Calu3 (cell line): ENCODE results near the gene LAMA5. TPM values are rescaled to one million over a fixed set of nuclear protein-coding genes. Genes with fewer than 3 reads are reported as not detected.

ENCODE experiments used
- BruUV-seq: library from RNA; stranded (reverse); fragments of 400-500 nt; replicated peaks from 2 replicates; lab custom pipeline; 2021; lab: Mats Ljungman, UMichigan
- CTCF ChIA-PET: fragments of 300-600 bp; sonication (Branson Sonifier 250); formaldehyde crosslinking; loops from one replicate; lab custom pipeline; 2022; ENCODE audit warnings: antibody characterized with exemption; lab: Charles Lee
- DNase-seq: peaks from one replicate; pipeline ENCODE4 v3.0.0; 2022
- H3K27ac Mint-ChIP-seq: one replicate; pipeline ENCODE4 v1.8.0; 2022; ENCODE audit warnings: mixed read lengths; ENCODE audit not compliant: unreplicated experiment
- H3K27me3 Mint-ChIP-seq: one replicate; pipeline ENCODE4 v1.8.0; 2022; ENCODE audit warnings: mixed read lengths; ENCODE audit not compliant: unreplicated experiment
- H3K36me3 Mint-ChIP-seq: one replicate; pipeline ENCODE4 v1.8.0; 2022; ENCODE audit warnings: mild to moderate bottlenecking, moderate library complexity, mixed read lengths; ENCODE audit not compliant: insufficient read depth, unreplicated experiment
- H3K4me1 Mint-ChIP-seq: one replicate; pipeline ENCODE4 v1.8.0; 2022; ENCODE audit warnings: mild to moderate bottlenecking, low read depth, mixed read lengths; ENCODE audit not compliant: unreplicated experiment
- H3K4me3 Mint-ChIP-seq: one replicate; pipeline ENCODE4 v1.8.0; 2022; ENCODE audit warnings: mild to moderate bottlenecking, low read depth, moderate library complexity, mixed read lengths; ENCODE audit not compliant: unreplicated experiment
- H3K9me3 Mint-ChIP-seq: one replicate; pipeline ENCODE4 v1.8.0; 2022; ENCODE audit warnings: low read depth, mixed read lengths; ENCODE audit not compliant: unreplicated experiment
- intact Hi-C: fragments of 100-400 bp; cut with micrococcal nuclease; formaldehyde crosslinking; loops from one replicate; pipeline ENCODE4 v1.10.0; 2022; ENCODE audit not compliant: unreplicated experiment
- total RNA-seq: library from RNA; stranded (reverse); gene quantifications from 2 replicates; pipeline ENCODE4 v1.2.3, GENCODE V29; 2022
- TF ChIP-seq, protein P1 (sequence below): fragments of 200-600 bp; IDR thresholded peaks from one replicate; pipeline ENCODE4 v1.8.0; 2022; ENCODE audit warnings: antibody characterized with exemption; ENCODE audit not compliant: unreplicated experiment

The LAMA5 gene
- total RNA-seq, 1 experiment from 2014 or later = 763 TPM

DNA sequence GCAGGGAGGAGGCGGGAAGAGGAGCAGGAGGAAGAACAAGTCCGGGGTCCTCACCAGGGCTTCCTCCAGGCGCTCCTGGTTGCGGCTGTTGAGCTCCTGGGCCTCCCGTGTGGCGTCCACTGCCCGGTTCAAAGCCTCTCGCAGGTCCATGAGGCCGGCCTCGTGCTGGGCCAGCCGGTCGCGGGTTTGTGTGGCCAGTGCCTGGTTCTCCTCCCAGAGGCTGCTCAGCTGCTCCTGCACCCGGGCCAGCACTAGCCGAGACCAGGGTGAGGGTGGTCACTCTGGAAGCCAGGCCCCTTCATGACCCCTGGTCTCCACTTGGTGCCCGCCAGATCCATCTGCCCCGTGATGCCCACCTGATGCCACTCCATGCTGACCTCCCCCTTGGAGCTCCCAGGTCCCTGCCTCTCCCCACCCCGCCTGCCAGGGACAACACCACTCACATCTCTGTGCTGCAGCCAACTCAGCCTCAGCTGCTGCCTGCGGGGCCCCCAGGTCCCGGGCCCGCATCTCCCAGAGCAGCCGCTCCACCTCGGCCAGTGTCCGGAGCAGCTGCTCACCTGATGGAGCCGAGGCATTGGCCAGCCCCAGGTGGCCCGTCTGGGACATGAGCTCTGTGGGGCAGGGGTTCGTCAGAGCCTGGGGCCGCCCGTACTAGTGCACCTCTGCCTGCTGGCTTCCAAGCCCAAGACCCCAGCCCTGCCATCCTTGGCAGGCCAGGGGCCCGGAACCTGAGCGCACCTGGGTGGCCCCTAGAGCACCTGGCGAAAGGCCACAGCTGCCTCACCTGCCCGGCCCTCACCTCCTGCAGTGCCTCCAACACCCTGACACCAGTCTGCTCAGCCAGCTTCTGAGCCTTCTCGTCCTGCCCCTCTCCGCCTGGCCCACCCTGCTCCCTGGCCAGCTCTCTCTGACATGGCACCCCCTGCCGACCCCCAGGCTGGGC, 48.4 kb downstream of the LAMA5 start:
- no TSS peak for BruUV-seq
- H3K4me3 Mint-ChIP-seq = no peak overlapping the region
- no peaks in the 10 kb centered on the region for H3K4me1 Mint-ChIP-seq
- CTCF ChIA-PET = interaction anchor here (0.9 kb wide), 1 partner anchor 64 kb away, joined by 3 read pairs; no protein-coding TSS in a partner anchor
- H3K36me3 Mint-ChIP-seq = peaks cover 98% of the 10 kb centered on the region
- intact Hi-C loops = no loop called here
- peak overlapping the region; percentile 4 for H3K27ac Mint-ChIP-seq
- TF ChIP-seq, protein P1, sequence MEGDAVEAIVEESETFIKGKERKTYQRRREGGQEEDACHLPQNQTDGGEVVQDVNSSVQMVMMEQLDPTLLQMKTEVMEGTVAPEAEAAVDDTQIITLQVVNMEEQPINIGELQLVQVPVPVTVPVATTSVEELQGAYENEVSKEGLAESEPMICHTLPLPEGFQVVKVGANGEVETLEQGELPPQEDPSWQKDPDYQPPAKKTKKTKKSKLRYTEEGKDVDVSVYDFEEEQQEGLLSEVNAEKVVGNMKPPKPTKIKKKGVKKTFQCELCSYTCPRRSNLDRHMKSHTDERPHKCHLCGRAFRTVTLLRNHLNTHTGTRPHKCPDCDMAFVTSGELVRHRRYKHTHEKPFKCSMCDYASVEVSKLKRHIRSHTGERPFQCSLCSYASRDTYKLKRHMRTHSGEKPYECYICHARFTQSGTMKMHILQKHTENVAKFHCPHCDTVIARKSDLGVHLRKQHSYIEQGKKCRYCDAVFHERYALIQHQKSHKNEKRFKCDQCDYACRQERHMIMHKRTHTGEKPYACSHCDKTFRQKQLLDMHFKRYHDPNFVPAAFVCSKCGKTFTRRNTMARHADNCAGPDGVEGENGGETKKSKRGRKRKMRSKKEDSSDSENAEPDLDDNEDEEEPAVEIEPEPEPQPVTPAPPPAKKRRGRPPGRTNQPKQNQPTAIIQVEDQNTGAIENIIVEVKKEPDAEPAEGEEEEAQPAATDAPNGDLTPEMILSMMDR = no peak
- H3K27me3 Mint-ChIP-seq = no peaks in the 10 kb centered on the region
- DNase-seq = no peak
- no peaks in the 10 kb centered on the region for H3K9me3 Mint-ChIP-seq

DNA sequence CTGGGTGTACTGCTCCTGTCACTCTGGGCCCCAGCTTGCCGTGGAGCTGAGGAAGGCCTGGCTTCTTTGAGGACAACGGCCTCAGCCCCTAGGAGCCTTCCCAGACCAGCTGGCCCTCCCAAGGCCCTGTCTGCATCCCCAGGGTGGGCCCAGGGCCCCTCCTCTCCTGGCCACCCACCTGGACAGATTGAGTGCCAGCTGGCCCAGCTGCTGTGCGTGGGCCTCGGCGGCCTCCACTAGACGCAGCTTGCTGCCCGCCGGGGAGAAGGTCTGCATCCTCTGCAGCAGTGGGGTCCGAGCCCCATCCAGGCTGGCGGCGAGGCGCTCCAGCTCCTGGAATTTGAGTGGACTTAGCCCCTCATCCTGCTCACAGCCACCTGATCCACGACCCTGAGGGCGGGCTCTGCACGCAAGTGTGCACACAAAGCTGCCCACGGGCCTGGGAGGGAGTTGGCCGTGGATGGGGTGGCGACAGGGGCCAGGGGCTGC, 49.9 kb downstream of the LAMA5 start:
- TF ChIP-seq, protein P1 = no peak
- Mint-ChIP-seq H3K4me1 (no peaks in the 10 kb centered on the region), H3K9me3 (no peaks in the 10 kb centered on the region), H3K36me3 (peaks cover 98% of the 10 kb centered on the region), H3K4me3 (no peak overlapping the region), H3K27ac (peak overlapping the region; percentile 72), H3K27me3 (no peaks in the 10 kb centered on the region)
- DNase-seq = no peak
- intact Hi-C loops = no loop called here
- BruUV-seq = no TSS peak
- CTCF ChIA-PET = no interaction called here

DNA sequence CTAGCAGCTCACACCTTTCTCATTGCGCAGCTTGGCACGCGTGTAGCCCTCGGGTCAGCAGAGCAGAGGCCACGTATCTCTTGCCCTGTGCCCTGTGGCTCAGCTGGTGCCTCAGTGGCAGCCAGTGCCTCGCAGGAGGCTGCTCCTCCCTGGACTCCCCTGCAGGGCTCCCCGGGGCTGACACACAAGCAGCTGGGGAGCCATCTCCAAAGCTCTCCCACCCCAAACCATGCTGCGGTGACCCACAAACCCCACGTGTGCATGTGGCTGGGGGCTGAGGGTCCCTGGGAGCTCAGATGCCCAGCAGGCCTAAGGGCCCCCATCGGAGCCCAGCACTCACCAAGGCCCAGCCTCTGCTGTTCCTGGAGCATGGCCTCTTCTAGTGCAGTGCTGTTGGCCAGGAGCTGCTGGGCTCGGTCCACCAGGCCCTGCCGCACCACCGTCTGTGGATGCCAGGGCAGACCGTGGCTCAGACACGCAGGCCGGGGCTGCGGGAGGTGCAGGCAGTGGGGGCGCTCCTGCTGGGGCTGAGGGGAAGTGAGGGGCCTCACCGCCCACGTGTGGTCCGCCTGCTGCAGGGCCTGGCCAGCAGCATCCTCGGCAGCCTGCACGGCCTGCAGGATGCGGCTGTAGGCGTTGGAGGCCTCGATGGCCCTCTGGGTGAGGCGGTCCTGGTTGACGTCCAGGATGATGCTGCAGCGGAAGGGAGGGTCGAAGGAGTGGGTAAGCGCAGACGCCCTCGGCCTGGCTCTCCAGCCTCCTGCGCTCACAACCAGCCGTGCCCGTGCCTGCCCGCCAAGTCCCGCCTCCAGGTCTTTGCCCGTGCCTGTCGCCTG, 50.6 kb downstream of the LAMA5 start:
- Mint-ChIP-seq H3K4me3 (no peak overlapping the region), H3K27ac (no peak overlapping the region), H3K4me1 (no peaks in the 10 kb centered on the region), H3K27me3 (no peaks in the 10 kb centered on the region), H3K9me3 (no peaks in the 10 kb centered on the region), H3K36me3 (peaks cover 97% of the 10 kb centered on the region)
- BruUV-seq = no TSS peak
- TF ChIP-seq, protein P1 = no peak
- CTCF ChIA-PET = no interaction called here
- no peak for DNase-seq
- intact Hi-C loops = no loop called here

DNA sequence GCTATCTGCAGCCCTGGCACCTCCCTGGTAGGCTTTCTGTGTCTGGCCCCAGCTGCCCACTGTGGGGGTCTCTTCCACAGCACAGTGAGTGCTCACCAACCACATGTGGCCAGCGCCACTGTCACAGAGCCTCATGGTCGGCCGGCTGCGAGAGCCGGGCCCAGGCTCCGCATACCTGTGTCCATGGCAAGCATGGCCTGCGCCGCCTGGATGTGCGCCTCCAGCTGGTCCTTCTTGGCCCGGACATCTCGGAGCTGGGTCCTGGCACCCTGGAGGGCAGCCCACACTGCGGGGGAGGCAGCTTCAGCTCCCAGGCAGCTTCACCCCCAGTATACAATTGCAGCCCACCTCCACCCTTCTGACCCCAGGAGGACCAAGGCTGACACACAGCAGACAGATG, 51.3 kb downstream of the LAMA5 start:
- TF ChIP-seq, protein P1 = peak; percentile 14
- CTCF ChIA-PET = no interaction called here
- no TSS peak for BruUV-seq
- Mint-ChIP-seq H3K36me3 (peaks cover 93% of the 10 kb centered on the region), H3K27ac (no peak overlapping the region), H3K4me1 (no peaks in the 10 kb centered on the region), H3K9me3 (no peaks in the 10 kb centered on the region), H3K4me3 (no peak overlapping the region), H3K27me3 (no peaks in the 10 kb centered on the region)
- DNase-seq = no peak
- intact Hi-C loops = no loop called here
